LNCaP clone FGC (cell line): Measurements from ENCODE around the gene EXOC1L.

Experiments used
- DNase-seq: peaks from one replicate; pipeline ENCODE4 v3.0.0-alpha.2; 2011; ENCODE audit warnings: low read depth
- H3K4me3 ChIP-seq: 2 replicates; pipeline ENCODE4 v1.5.1; 2011; ENCODE audit warnings: mild to moderate bottlenecking, low read depth, low read length, control low read depth
- TF ChIP-seq, protein P1 (sequence below): IDR thresholded peaks from 2 replicates; pipeline ENCODE4 v1.5.1; 2012; ENCODE audit warnings: mild to moderate bottlenecking; ENCODE audit not compliant: control insufficient read depth, insufficient read depth; ENCODE audit errors: extremely low read depth

The EXOC1L gene

DNA sequence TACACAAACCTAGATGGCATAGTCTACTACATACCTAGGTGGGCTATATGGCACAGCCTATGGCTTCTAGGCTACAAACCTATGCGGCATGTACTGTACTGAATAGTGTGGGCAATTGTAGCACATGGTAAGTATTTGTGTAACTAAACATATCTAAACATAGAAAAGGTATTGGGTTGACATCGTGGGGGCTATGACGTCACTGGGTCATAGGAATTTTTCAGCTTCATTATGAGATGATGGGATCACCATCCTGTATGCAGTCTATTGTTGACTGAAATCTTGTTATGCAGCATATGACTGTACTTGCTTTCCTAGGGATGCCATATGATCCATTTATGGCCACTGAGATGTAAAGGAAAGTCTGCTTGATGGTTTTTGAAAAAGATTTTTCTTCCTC lies 1.9 kb upstream of the EXOC1L start:
- DNase-seq: no peak
- TF ChIP-seq, protein P1, sequence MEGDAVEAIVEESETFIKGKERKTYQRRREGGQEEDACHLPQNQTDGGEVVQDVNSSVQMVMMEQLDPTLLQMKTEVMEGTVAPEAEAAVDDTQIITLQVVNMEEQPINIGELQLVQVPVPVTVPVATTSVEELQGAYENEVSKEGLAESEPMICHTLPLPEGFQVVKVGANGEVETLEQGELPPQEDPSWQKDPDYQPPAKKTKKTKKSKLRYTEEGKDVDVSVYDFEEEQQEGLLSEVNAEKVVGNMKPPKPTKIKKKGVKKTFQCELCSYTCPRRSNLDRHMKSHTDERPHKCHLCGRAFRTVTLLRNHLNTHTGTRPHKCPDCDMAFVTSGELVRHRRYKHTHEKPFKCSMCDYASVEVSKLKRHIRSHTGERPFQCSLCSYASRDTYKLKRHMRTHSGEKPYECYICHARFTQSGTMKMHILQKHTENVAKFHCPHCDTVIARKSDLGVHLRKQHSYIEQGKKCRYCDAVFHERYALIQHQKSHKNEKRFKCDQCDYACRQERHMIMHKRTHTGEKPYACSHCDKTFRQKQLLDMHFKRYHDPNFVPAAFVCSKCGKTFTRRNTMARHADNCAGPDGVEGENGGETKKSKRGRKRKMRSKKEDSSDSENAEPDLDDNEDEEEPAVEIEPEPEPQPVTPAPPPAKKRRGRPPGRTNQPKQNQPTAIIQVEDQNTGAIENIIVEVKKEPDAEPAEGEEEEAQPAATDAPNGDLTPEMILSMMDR: no peak
- no peak overlapping the region for H3K4me3 ChIP-seq

- no peak for DNase-seq
- TF ChIP-seq, protein P1: no peak
- no peak overlapping the region for H3K4me3 ChIP-seq
These were observed 689 bp downstream of the EXOC1L start for GRCh38 chr4:55820279-55820678.

DNA sequence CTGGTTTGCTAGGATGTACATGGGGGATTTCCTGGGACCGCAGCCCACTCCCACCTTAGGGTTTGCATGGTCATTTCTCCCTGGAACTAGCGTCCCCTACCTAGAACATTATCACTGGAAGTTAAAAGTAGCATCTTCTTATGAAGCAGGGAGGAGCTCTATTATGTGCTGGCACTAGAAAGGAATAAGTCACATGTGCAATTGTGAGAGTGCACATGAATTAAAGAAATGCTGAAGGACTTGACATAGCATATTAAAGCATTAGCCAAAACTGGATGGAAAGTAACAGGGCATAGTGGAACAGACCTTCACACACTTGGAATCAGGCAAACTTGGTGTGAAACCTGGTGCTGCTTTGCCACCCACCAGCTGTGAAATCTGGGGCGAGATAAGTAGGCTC lies 2.7 kb downstream of the EXOC1L start:
- DNase-seq: no peak
- no peak overlapping the region for H3K4me3 ChIP-seq
- TF ChIP-seq, protein P1: no peak

GRCh38 chr4:55824865-55825264 lies 5.3 kb downstream of the EXOC1L start:
- no peak overlapping the region for H3K4me3 ChIP-seq
- no peak for DNase-seq
- TF ChIP-seq, protein P1: no peak

- DNase-seq: no peak
- TF ChIP-seq, protein P1: no peak
These were observed 7.4 kb downstream of the EXOC1L start for GRCh38 chr4:55826986-55827385.

DNA sequence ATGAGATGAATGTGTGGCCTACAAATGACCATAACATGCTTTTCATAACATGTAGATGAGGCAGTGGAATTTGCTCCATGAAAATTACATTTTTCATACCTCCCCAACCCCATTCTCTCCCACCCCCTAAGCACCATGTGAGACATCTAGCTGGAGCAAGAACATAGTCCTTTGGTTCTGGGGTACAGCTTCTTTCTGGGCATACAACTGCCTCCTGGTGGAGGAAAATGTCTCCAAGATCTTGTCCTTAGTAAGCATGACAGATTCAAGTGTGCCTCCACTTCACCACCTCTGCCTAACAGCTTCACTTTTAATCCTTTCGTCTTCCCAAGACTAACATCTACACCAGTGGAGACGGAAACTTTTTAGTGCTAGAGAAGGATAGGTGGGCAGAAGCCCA lies 8.0 kb downstream of the EXOC1L start:
- no peak for DNase-seq
- TF ChIP-seq, protein P1: no peak
- no peak overlapping the region for H3K4me3 ChIP-seq

More at GRCh38 chr4:55826986-55827385, 7.4 kb downstream of the EXOC1L start:
- H3K4me3 ChIP-seq: no peak overlapping the region

- no peak overlapping the region for H3K4me3 ChIP-seq
- no peak for DNase-seq
- TF ChIP-seq, protein P1: no peak
These were observed 10.5 kb downstream of the EXOC1L start for GRCh38 chr4:55830048-55830447.
